HG02571 (cell line): ENCODE data around the gene SEMA4C.

Experiments
- ATAC-seq: cut with Tn5 transposase; IDR thresholded peaks from one replicate; pipeline ENCODE4 v1.9.1; 2021; ENCODE audit warnings: mild to moderate bottlenecking, moderate library complexity; ENCODE audit not compliant: unreplicated experiment

The SEMA4C gene

DNA sequence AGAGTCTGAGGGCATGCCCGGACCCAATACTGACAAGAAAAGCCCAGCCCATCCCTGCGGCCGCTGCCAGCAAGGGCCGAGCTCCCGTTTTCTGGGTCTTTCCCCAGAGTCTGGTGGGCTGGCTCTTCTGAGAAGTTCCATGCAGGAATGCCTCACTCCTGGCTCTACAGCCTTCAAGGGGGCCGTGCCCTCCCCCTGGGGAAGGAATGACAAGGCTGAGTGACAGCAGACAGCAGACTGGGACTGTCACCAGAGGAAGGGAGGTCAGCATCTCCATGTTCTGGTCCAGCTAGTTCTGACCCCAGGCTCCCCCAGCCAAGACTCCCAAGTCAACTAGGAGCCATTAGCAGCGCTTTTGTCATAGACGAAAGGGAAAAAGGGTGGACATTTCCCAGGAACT is 13.0 kb upstream of the SEMA4C start:
- no peak for ATAC-seq

DNA sequence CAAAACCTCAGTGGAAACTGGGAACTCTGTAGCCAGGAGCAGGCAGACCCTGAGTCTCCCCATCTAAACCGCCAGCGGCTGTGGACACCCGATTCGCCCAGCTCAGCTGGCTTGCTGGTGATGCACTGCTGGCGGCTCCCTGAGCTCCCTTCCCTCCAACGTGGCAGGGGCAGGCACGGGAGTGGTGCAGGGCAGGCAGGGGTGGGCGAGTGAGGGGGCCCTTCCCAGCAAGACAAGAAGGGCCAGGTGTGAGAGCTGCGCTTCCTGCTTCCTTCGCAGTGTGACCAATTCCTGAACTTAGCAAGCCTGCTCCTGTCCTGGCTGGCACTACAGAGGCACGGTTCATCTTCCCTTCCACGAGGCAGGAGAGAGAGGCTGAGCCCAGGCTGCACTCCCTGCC is 12.3 kb upstream of the SEMA4C start:
- ATAC-seq: no peak

DNA sequence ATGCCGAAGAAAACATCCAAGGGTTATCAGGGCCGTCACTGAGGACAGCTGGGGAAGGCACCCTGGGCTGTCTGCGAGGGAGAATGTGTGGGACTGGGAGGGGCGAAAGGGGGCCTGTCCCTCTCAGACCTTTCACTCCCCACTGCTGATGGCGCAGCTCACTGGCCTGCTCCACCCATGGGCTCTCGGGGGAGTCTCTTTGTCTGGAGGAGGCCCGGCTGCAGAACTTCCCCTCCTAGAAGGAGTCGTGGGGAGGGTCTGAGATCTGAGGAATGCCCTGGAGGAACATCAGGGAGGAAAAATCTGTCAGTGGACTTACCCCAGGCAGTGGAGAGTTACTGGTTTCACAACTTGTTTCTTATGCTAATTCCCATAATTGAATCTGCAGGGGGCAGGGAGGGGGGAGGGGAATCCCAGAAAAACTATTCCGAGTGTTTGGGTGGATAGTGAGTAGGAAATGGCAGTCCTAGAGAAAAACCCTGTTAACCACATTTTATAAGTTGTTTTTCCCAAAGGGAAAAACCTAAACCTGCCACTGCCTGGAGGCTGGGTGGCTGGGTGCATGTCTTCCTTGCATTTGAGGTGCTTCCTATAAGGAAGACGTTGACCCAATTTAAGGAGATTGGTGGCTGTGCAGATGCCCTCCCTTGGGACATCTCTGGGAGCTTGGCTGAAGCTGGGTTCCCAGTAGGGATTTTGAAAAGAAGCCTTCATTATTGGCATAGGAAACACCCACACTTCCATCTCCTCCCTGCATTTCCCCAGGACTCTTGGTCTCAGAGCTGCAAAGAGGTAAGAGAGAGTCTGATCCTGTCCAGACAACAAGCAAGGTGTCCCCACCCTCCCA is 11.7 kb upstream of the SEMA4C start:
- no peak for ATAC-seq

DNA sequence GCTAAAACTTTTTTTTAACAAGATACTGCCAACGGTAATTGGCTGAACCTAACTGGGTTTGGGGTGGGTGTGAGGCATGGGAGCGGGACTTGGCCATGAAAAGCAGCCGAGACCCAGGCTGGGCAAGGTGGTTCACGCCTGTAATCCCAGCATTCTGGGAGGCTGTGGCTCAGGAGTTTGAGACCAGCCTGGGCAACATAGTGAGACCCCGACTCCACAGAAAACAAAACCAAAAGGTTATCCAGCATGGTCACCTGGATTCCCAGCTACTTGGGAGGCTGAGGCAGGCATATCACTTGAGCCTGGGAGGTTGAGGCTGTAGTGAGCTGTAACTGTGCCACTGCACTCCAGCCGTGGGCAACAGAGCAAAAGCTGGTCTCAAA is 11.0 kb upstream of the SEMA4C start:
- no peak for ATAC-seq

DNA sequence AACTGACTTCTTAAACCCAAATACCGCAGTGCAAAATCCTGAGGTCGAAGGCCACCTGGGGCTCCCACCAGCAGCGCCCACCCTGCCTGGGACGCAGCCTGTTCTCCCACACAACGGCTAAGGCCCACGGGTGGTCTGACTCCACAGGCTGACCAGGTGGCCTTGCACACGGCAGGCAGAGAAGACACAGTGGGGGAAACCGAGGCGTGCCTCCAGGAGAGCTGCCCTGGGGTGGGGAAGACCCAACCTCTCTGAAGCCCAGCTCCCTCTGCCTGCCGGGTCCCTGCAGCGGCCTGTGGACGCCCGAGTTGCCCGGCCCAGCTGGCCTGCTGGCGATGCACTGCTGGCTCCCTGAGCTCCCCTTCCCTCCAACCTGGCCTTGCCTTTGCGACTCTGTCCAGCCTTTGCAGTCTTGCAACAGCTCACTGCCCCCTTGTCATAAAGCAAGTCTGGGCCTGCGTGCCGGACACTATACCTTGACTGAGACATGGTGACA is 9.7 kb upstream of the SEMA4C start:
- no peak for ATAC-seq

DNA sequence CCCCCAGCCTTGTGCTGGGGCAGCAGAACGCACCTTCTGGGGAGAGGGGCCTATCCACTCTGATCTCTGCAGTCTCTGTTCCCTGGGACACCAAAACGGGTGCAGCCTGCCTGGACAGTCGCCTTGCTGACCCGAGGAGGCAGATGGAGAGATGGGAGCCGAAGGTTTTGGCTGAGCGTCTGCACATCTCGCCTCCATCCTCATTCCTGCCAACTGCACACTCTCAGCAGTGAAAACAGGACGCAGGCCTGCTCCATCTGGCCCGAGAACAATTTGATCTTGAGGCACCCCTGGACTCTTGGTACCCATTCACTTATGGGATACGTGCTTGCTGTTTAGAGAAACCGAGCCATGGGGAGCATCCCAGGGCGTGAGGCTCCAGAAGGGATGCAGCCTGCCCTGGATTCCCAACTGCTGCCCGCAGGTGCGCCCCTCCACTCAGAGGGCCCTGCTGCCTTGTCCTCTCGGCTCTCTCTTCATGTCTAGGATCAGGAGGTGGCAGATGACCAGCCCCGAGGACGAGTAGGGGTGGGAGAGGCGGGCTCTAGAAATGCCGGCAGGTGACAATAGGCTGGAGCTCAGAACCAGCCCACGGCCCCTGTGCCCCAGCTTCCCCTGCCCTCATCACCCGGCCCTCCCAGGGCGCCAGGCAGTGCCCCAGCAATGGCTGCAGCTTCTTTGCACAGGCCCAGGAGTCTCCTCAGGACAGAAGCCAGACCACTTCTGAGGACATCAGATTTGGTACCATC is 9.1 kb upstream of the SEMA4C start:
- ATAC-seq: no peak

DNA sequence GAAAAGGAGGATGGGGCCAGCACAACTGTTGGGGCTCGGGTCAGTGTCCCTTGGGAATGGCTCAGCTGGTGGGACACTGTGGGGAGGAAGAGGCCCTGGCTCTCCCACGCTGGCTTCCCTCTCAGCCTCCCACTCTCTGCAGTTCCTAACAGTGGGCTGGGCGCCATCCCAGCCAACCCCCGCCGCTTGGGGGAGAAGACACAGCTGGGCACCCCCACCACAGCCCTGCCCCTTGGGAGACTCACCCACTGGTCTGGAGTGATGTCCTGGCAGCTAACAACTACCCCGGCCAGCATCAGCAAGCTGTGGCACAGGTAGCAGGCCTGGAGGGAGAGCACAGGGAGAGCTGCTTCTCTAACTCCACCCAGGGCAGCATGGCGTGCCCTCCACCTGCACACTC is 8.3 kb upstream of the SEMA4C start:
- no peak for ATAC-seq

DNA sequence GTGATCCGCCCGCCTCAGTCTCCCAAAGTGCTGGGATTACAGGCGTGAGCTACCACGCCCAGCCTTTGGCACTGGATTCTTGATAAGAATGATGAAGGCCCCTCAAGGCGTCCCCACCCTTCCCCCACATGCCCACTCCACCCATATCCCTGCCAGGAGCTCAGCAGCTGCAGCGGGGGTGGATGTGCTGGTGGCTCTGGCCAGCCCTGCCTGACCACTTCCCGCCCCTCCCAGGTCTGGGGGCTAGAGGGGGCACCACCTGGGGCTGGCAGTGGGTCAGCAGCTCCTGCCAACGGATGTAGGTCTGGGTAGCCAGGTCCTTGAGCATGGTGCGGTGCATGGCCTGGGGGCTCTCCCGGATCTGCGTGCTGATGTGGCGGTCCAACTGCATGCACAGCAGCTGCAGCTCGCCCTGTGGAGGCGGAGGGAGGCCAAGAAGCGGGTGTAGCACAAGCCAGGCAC is 7.8 kb upstream of the SEMA4C start:
- ATAC-seq: no peak

DNA sequence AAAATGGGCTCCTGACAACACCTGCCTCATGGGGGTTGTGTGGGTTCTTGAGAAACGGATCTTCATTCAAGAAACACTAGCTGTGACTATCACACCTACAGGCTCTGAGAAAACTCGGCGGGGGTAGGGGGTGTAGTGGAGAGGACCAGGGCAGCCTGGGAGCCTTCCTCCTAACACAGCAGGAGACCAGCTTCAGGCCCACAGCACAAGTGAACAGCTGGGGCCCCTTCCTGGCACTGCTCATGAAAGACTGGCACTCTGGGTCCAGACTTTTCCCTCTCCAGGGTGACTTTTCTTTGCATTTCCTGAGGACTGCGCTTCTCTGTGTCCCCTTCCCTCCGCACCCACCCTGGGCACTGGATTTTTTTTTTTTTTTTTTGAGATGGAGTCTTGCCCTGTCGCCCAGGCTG is 7.2 kb upstream of the SEMA4C start:
- no peak for ATAC-seq

DNA sequence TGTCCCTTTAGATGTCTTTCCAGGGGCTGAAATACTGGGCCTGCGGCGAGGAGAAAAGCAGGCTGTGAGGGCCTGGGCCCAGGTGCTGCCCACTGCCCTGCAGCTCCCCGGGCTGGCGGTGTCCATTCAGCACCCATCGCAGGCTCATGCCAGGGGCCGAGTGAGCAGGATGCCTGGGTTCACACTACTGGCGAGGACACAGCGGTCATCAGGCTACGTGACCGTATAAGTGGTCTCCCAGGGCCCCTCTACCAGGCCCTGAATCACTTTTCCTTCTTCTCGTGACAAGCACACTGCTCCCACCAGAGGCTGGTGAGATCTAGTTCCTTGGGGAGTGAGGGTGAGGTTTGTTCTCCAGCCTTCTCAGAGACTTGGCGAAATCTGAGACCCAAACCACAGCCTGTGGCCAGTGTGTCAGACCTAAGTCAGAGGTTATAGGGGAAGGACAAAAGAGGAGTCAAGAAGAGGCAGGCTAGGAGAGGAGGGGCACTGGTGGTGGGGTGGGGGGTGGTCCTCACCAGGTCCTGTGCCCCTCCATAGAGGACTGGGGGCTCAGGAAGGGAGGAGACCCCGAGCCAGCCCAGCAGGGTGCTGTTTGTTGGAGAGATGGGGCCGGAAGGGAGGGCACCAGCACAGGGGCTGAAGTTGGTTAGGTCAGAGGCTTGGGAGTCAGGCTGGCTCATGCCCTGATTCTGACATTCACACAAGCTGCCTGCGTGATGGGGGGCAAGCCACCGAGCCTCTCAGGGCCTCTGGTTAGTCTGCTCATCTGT is 6.6 kb upstream of the SEMA4C start:
- no peak for ATAC-seq

DNA sequence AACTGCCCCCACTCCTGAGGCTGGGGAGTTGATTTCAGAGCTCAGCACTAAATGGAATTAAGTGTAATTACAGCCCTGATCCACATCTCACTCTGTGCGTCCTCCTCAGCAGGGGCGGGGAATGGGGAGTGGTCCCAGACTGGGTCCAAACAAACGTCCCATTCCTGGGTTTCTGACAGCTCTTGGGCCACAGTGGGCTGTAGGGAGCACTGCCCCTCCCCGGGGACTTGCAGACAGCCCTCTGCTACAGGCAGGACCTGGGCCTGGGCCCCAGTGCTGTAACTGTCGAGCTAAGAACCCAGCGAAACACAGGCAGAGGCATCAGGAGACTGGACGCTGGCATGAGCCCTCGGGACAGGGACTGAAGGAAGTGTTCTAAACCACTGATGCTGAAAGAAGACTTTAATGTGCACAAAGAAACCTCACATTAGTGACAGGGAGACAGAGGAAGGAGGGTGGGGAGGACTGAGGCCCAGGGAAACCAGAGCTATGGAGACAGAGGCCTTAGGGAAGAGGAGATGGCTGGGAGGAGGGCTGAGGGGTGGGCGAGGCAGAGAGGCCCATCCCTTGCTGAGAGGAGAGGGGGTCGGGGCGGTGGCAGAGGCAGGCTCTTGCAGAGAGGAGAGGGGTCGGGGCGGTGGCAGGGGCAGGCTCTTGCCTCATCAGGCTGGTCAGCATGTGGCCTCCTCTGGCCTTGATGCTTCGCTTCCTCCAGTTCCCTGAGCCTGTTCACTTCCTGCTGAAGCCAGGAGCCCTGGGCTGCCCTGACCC is 5.8 kb upstream of the SEMA4C start:
- no peak for ATAC-seq

DNA sequence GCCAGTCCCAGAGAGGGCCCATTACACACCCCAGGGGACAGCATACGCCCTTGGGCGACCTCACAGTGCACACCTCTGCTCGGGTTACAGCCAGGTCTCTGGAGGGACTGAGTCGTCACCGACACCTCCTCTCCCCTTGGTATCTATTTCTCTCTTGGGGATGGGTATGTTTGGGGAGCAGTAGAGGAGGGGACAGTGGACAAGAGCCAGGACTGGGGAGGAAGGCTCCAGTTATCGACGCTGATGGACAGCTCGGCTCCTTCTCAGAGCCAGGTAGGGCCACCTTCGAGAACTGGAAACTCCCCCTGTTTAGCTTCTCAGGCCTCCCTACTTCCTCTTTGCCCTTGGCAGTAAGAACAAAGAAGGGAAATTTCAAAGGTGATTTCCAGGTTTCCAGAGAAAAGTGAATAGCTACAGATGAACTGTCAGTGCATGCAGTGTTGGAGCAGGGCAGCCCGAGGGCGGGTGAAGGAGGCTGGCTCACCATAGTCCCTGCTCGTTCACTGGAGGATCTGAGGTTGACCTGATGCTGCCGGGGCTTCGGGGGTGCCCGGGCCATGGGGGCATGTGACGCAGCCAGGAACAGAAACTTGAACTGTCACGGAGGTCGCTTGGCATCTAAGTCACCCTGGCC is 4.4 kb upstream of the SEMA4C start:
- no peak for ATAC-seq

DNA sequence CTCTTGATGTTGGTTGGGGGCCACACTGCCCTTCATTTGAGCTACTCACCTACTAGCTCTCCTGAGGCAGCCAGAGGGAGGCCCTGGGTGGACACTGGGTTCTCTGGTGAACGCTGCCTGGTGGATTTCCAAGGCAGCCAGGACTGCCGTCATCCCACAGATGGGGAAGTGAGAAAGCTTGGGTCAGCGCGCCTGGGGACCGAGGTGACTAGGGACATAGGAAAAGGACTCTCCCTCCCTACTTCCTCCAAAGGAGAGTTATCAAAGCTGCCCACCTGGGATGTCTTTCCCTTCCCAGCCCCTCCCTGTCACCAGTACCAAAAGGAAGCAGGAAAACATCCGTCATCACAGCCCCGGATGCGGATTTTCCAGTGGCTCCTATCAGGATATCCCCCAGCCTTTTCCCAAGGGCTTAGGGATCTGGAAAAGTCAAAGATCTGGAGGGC is 3.8 kb upstream of the SEMA4C start:
- ATAC-seq: no peak

DNA sequence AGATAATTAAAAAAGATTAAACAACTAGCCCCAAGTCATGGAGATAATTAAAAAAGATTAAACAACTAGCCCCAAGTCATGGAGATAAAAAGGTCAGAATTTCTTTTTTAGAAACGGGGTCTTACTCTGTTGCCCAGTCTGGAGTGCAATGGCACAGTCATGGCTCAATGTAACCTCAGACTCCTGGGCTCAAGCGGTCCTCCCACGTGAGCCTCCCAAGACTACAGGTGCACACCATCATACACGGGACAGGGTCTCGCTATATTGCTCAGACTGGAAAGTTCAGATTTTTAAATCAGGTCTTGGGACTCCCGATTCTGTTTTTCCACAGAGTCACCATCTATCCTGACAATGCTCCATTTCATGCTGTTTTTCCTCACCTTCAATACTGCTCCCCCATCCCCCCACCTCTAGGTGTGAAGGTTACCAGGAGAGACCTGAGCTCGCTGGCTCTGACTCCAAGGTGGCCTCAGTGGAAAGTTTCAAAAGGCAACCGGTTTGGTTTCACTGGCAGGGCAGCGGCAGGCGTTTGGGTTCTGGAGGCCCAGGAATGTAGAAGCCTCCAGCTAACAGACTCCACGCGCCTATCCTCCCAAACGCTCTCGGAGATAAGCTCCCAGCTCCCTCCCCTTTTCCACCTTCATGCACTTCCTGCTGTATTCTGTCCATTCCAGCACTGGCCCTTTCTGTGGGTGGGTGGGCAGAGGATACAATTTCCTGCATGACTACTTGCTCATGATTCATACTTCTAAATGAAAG is 2.9 kb upstream of the SEMA4C start:
- ATAC-seq: no peak

DNA sequence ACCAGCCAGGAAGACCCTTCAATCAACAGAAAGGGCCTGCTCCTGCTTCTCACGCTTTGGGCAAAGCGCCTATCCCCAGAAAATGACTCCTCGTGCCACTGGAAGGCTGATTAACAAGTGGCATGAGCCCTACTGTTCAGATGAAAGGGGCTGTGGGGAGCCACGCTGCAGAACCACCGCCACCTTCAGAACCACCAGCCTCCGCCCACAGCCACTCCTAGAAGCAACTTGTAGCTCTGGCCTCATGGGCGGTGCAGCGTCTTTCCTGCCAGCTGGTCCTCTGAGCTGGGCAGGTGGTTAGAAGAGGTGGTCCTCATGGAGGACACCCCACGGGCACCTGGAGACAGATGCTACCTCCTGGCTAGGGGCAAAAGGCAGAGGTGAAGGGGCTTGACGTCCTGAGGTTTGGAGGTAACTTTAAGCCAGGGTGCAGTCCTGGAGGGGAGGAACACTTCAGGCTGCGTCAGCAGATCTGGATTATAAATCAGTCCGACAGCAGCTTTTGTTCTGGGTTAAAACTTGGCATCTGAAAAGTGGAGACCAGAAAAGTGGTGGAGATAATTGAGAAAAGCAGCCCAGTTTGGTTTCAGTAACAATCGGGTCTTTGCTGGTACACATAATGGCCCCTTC is 861 bp upstream of the SEMA4C start:
- ATAC-seq: no peak

DNA sequence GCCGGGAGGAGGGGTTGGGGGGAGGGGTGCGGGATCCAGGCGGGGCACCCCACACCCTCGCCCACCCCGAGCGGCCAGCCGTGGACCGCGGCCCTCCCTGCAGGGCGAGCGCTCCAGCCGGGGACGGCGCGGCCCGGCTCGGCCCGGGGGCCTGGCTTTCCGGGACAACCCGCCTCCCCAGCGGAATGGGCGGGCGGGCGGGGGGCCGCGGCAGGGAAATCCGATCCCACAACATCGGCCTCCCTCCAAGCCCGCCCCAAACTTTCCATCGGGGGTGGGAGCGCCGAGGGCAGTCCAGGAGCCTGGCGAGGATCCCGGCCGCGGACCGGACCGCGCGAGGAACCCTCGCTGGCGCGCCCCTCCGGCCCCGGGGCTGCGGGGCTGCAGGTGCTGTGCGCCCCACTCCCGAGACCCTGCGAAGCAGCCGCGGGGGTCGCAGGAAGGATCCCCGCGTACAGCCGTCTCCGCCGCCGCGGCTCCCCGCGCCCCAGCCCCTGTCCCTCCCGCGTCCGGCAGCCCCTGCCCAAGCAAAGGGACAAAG is 529 bp downstream of the SEMA4C start:
- ATAC-seq: no peak

DNA sequence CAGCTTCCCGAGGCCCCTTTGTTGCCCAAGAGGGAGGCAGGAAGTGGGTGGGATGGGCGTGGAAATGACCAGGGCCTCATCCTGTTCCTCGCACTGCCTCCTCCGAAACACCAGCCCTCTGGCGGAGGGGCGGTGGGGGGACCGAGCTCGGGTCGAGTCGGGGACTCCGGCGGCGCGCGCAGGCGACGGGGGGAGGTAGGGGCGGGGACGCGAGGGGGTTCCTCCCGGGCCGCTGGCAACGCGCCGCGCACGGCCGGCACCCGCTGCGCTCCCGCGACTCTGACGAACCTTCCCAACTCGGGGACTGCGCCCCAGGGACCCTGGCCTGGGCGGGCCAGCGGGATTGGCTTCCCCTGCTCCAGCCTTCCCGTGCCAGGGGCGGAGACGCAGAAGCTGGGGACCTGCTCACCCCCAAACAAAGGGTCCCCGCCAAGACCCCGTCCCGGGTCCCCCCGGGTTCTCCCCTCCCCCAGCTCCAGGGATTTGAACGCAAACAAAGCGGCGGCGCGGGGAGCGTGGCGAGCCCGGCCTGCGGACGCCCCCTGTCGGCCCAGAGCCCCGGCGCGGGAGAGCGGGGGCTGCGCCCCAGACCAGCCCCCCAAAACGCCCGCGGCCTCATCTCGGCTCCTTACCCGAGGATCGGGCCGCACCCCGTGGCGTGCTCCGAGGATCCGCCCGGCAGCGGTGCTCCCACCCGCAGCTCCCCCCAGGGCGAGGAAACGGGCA is 1.2 kb downstream of the SEMA4C start:
- ATAC-seq: no peak
